Fibroblast of lung (primary cell): ENCODE data around the gene VPS26C. TPM values are rescaled to one million over a fixed set of nuclear protein-coding genes. Genes with fewer than 3 reads are reported as not detected.

Experiments used
- DNase-seq, 2 donors: peaks; one replicate each; pipeline versions ENCODE4 v3.0.0 to v3.0.0-alpha.2; 2010; ENCODE audit warnings: low read depth in 2 of 2
- H2AFZ ChIP-seq: 2 replicates; pipeline ENCODE4 v1.5.1; 2012; ENCODE audit warnings: low read length, control low read depth, inconsistent platforms
- H3K27ac ChIP-seq: 2 replicates; pipeline ENCODE4 v1.5.1; 2011; ENCODE audit warnings: low read length, control low read depth; ENCODE audit not compliant: insufficient read depth
- H3K27me3 ChIP-seq: 2 replicates; pipeline ENCODE4 v1.5.1; 2011; ENCODE audit warnings: mild to moderate bottlenecking, low read length; ENCODE audit not compliant: control insufficient read depth, insufficient read depth
- H3K36me3 ChIP-seq: 2 replicates; pipeline ENCODE4 v1.5.1; 2011; ENCODE audit warnings: low read length; ENCODE audit not compliant: control insufficient read depth, insufficient read depth
- H3K4me1 ChIP-seq: 2 replicates; pipeline ENCODE4 v1.5.1; 2011; ENCODE audit warnings: low read length; ENCODE audit not compliant: control insufficient read depth, insufficient read depth; ENCODE audit errors: extremely low read depth
- H3K4me2 ChIP-seq: 2 replicates; pipeline ENCODE4 v1.5.1; 2011; ENCODE audit warnings: low read length, control low read depth; ENCODE audit not compliant: insufficient read depth; ENCODE audit errors: extremely low read depth
- H3K4me3 ChIP-seq, 4 experiments: fragments of 200-600 bp in 1 of 4; sonication (generic) in 1 of 4; replicated peaks in 1 of 4; 2 replicates each; pipeline ENCODE4 v1.5.1; 2011 to 2016; ENCODE audit warnings: low read length in 4 of 4, low read depth in 3 of 4, mild to moderate bottlenecking in 3 of 4, control low read depth in 2 of 4, inconsistent platforms in 1 of 4, mixed read lengths in 1 of 4; ENCODE audit not compliant: insufficient read depth in 1 of 4; ENCODE audit errors: control extremely low read depth in 1 of 4
- H3K79me2 ChIP-seq: 2 replicates; pipeline ENCODE4 v1.5.1; 2012; ENCODE audit warnings: mild to moderate bottlenecking, low read length, inconsistent platforms; ENCODE audit not compliant: control insufficient read depth, insufficient read depth
- H3K9ac ChIP-seq: 2 replicates; pipeline ENCODE4 v1.5.1; 2011; ENCODE audit warnings: mild to moderate bottlenecking, low read length, control low read depth; ENCODE audit not compliant: insufficient read depth
- H3K9me3 ChIP-seq: 2 replicates; pipeline ENCODE4 v1.5.1; 2012; ENCODE audit warnings: low read depth, low read length; ENCODE audit not compliant: control insufficient read depth, insufficient read depth
- H4K20me1 ChIP-seq: 2 replicates; pipeline ENCODE4 v1.5.1; 2011; ENCODE audit warnings: low read length; ENCODE audit not compliant: control insufficient read depth, insufficient read depth; ENCODE audit errors: extremely low read depth
- EZH2 ChIP-seq: IDR thresholded peaks from 2 replicates; pipeline ENCODE4 v1.5.1; 2012; ENCODE audit warnings: low read length, control low read depth, mild to moderate bottlenecking; ENCODE audit errors: missing control alignments
- polyA plus RNA-seq, 2 donors: library from polyadenylated mRNA; depleted of rRNA in 1 of 2; stranded (reverse) in 1 of 2; unstranded in 1 of 2; fragments of >200 nt; gene quantifications; 2 replicates each; pipeline ENCODE4 v1.2.1, GENCODE V29; 2011 to 2012; ENCODE audit warnings: missing spikeins in 1 of 2
- total RNA-seq: library from RNA; depleted of rRNA; stranded (reverse); fragments of >200 nt; gene quantifications from 2 replicates; pipeline ENCODE4 v1.2.1, GENCODE V29; 2014
- TF ChIP-seq, protein P1 (sequence below), 2 donors: IDR thresholded peaks in 1 of 2; conservative IDR thresholded peaks in 1 of 2; 1 replicate in 1 of 2; 2 replicates in 1 of 2; pipeline ENCODE4 v1.5.1; 2011 to 2012; ENCODE audit warnings: low read length in 2 of 2, control low read depth in 1 of 2, inconsistent platforms in 1 of 2, low read depth in 1 of 2, mild to moderate bottlenecking in 1 of 2

VPS26C gene
- total and polyA plus RNA-seq, 2 donors (not counting 1 experiment from before 2014, with no cell fraction given): 61.4 to 84.4 TPM

DNA sequence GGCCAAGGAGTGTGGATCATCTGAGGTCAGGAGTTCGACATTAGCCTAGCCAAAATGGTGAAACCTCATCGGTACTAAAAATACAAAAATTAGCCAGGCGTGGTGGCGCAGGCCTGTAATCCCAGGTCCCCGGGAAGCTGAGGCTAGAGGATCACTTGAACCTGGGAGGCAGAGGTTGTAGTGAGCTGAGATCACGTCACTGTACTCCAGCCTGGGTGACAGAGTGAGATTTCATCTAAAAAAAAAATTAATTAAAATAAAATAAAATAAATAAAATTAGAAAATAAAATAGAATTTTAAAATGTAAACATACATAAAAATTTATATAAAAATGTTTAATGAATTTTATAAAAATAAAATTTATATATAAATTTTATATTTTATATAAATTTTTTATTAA is 5.8 kb upstream of the VPS26C start:
- H3K27ac ChIP-seq: no peak overlapping the region
- TF ChIP-seq, protein P1, sequence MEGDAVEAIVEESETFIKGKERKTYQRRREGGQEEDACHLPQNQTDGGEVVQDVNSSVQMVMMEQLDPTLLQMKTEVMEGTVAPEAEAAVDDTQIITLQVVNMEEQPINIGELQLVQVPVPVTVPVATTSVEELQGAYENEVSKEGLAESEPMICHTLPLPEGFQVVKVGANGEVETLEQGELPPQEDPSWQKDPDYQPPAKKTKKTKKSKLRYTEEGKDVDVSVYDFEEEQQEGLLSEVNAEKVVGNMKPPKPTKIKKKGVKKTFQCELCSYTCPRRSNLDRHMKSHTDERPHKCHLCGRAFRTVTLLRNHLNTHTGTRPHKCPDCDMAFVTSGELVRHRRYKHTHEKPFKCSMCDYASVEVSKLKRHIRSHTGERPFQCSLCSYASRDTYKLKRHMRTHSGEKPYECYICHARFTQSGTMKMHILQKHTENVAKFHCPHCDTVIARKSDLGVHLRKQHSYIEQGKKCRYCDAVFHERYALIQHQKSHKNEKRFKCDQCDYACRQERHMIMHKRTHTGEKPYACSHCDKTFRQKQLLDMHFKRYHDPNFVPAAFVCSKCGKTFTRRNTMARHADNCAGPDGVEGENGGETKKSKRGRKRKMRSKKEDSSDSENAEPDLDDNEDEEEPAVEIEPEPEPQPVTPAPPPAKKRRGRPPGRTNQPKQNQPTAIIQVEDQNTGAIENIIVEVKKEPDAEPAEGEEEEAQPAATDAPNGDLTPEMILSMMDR (conservative IDR thresholded peaks at IDR 0.05 in 1 of 2, IDR thresholded peaks at IDR 0.05 in 1 of 2; ENCODE audit: low read depth in 1 of 2, low read length in 2 of 2): no peak
- no peak for TF ChIP-seq EZH2
- no peak for DNase-seq
- H3K27me3 ChIP-seq: no peaks in the 10 kb centered on the region
- H3K9me3 ChIP-seq: no peaks in the 10 kb centered on the region
- no peak overlapping the region for H3K4me3 ChIP-seq
- H3K4me1 ChIP-seq: no peaks in the 10 kb centered on the region
- H3K36me3 ChIP-seq: no peaks in the 10 kb centered on the region
- H4K20me1 ChIP-seq: no peaks in the 10 kb centered on the region
- no peaks in the 10 kb centered on the region for H3K79me2 ChIP-seq
- H3K4me2 ChIP-seq: no peak overlapping the region
- H2AFZ ChIP-seq: no peak overlapping the region
- H3K9ac ChIP-seq: no peak overlapping the region

DNA sequence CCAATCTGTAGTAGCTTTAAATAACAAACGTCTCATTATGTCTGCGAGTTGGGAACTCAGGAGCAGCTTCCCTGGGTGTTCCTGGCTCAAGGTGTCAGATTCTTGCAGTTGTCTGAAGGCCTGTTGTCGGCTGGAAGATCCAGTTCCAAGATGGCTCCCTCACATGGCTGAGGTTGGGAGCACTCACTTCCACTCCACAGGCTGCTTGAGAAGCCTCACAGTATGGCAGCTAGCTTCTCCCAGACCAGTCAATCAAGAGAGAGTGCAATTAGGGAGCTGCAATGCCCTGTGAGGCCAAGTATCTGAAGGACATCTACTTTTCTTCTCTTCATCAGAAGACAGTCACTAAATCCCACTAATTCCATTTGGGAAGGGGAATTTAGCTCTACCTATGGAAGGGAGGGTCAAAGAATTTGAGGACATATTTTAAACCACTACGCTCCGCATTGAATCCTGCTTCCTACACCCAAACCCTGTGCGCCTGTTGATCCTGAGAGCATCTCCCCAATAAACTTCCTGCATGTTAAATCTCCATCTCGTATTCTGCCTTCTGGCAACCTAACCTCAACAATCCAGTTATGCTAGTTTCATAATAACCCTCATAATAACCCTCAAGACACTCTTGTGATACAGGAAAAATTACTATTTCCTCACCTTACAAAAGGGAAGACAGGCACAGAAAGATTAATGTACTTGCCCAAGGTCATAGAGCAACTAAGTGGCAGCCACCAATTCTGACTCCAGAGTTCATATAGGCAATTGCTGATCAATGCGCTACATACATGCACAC is 3.6 kb upstream of the VPS26C start:
- Histone ChIP-seq H3K9ac (no peak overlapping the region), H3K36me3 (no peaks in the 10 kb centered on the region), H3K4me1 (no peaks in the 10 kb centered on the region), H3K27ac (no peak overlapping the region), H3K4me3 (no peak overlapping the region), H3K79me2 (peaks cover 12% of the 10 kb centered on the region), H3K27me3 (no peaks in the 10 kb centered on the region), H3K9me3 (no peaks in the 10 kb centered on the region), H3K4me2 (no peak overlapping the region), H4K20me1 (no peaks in the 10 kb centered on the region), H2AFZ (no peak overlapping the region)
- TF ChIP-seq, protein P1 (conservative IDR thresholded peaks at IDR 0.05 in 1 of 2, IDR thresholded peaks at IDR 0.05 in 1 of 2; ENCODE audit: low read depth in 1 of 2, low read length in 2 of 2): no peak
- no peak for TF ChIP-seq EZH2
- DNase-seq: no peak

DNA sequence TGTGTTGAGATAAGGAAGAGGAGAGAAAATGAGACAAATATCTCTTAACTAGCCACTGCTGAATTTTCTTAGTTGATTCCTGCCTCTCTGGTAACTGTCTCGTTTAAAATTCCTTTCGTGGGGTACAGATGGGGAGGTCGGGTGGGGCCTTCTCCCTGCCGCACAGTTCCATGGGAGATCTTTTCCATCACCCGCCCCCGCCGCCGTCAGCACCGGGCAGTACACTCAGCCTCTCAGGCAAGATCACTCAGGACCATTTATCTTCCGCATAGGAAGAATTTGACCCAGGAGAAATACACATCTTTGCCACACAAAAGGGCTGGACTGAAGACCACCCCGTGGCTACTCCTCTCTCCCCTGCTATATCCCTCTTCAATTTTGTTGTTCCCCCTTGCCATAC is 2.3 kb upstream of the VPS26C start:
- no peak overlapping the region for H3K4me3 ChIP-seq
- TF ChIP-seq EZH2: no peak
- TF ChIP-seq, protein P1 (conservative IDR thresholded peaks at IDR 0.05 in 1 of 2, IDR thresholded peaks at IDR 0.05 in 1 of 2; ENCODE audit: low read depth in 1 of 2, low read length in 2 of 2): no peak
- DNase-seq: no peak
- H3K4me1 ChIP-seq: no peaks in the 10 kb centered on the region
- no peaks in the 10 kb centered on the region for H4K20me1 ChIP-seq
- no peaks in the 10 kb centered on the region for H3K9me3 ChIP-seq
- H3K9ac ChIP-seq: no peak overlapping the region
- no peak overlapping the region for H2AFZ ChIP-seq
- no peaks in the 10 kb centered on the region for H3K27me3 ChIP-seq
- peaks cover 24% of the 10 kb centered on the region for H3K79me2 ChIP-seq
- no peak overlapping the region for H3K27ac ChIP-seq
- no peak overlapping the region for H3K4me2 ChIP-seq
- H3K36me3 ChIP-seq: no peaks in the 10 kb centered on the region
